ENCODE data around the gene CERS6. TPM values are rescaled to one million over a fixed set of nuclear protein-coding genes. Genes with fewer than 3 reads are reported as not detected.

The CERS6 gene
- total and polyA plus RNA-seq, 4 donors = 4.3 to 25.8 (median 13.6) TPM

DNA sequence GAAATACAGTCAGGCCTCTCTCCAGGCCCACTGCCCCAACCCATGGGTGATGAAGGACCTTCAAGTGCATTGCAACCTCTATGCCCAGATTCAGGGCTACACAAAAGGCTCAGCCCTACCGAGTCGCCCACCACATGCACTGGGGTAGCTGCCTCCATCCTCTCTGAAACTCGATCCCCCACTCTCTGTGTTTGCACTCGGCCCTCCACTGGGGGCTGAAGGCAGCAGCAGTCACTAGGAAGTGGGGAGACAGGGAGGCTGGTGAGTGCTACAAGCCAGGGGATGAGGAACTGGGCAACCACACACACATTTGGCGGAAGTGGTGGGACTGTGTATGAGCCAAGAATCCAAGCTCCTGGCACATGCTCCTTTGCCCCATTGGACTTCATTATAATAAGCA, 94.6 kb downstream of the CERS6 start:
- Histone ChIP-seq H3K9ac (ENCODE audit: insufficient read depth in 1 of 2, low read length in 2 of 2) (no peak overlapping the region), H3K4me1 (ENCODE audit: control insufficient read depth in 5 of 5, insufficient read depth in 5 of 5, low read length in 5 of 5) (peaks cover 0 to 1% (median 0%) of the 10 kb centered on the region in 5 donors), H3K9me3 (ENCODE audit: control insufficient read depth in 4 of 4, insufficient read depth in 3 of 4, low read length in 3 of 4) (no peaks in the 10 kb centered on the region), H3K4me3 (no peak overlapping the region), H3K27me3 (ENCODE audit: control insufficient read depth in 3 of 3, insufficient read depth in 3 of 3, low read length in 2 of 3) (no peaks in the 10 kb centered on the region), H3K27ac (ENCODE audit: low read depth in 1 of 2, low read length in 1 of 2) (no peak overlapping the region), H3K36me3 (ENCODE audit: control insufficient read depth in 4 of 4, insufficient read depth in 4 of 4, low read length in 4 of 4) (peaks cover 0 to 3% (median 1%) of the 10 kb centered on the region in 4 donors)
- no peak for DNase-seq
- TF ChIP-seq, protein P1, sequence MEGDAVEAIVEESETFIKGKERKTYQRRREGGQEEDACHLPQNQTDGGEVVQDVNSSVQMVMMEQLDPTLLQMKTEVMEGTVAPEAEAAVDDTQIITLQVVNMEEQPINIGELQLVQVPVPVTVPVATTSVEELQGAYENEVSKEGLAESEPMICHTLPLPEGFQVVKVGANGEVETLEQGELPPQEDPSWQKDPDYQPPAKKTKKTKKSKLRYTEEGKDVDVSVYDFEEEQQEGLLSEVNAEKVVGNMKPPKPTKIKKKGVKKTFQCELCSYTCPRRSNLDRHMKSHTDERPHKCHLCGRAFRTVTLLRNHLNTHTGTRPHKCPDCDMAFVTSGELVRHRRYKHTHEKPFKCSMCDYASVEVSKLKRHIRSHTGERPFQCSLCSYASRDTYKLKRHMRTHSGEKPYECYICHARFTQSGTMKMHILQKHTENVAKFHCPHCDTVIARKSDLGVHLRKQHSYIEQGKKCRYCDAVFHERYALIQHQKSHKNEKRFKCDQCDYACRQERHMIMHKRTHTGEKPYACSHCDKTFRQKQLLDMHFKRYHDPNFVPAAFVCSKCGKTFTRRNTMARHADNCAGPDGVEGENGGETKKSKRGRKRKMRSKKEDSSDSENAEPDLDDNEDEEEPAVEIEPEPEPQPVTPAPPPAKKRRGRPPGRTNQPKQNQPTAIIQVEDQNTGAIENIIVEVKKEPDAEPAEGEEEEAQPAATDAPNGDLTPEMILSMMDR (IDR thresholded peaks at IDR 0.05; ENCODE audit: control extremely low read depth, extremely low read depth) = no peak
- peak; percentile 62 for ATAC-seq (ENCODE audit: insufficient read depth, low FRiP score)
- 35 to 73% methylated on average over 5 of the region's 5 CpGs for WGBS, 2 donors

DNA sequence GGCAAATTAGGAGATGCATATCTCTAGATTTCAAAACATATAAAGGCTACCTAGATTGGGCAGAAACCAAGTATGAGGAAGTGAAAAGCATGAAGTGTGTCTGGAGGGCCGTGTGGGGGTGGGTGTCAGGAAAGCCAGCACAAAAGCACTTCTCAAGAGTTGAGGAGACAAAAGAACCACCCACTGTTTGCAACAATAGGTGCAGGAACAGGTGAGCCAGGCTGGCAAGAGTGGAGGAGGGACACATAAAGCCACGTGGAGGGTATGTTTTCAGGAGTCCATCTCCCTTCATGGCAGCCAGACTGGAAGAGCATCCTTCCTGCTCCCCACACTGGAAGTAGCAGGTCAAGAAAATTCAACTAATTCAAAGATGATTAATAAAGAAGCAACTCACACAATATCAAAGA, 96.4 kb downstream of the CERS6 start:
- 33 to 49% methylated on average over 2 of the region's 2 CpGs for WGBS, 2 donors

DNA sequence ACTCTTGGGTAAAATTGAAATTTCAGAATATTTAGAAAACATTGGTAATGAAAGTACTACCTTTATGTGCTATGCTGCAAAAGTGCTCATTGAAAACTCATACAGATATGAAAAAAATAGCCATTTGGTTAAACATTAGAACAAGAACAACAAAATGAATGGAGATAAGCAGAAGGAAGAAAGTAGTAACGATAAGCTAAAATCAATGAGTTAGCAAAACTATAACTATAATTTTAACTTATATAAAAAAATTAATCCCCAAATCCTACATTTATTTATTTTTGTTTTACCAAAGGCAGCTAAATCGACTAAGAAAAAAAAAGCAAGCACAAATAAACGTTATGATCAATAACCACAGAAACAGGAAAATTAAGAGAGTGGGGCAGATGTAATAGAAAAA, 99.2 kb downstream of the CERS6 start:
- Histone ChIP-seq H3K36me3 (ENCODE audit: control insufficient read depth in 4 of 4, insufficient read depth in 4 of 4, low read length in 4 of 4) (peaks cover 0 to 3% (median 0%) of the 10 kb centered on the region in 4 donors), H3K4me1 (ENCODE audit: control insufficient read depth in 5 of 5, insufficient read depth in 5 of 5, low read length in 5 of 5) (peaks cover 0 to 5% (median 0%) of the 10 kb centered on the region in 5 donors), H3K9me3 (ENCODE audit: control insufficient read depth in 4 of 4, insufficient read depth in 3 of 4, low read length in 3 of 4) (no peaks in the 10 kb centered on the region), H3K9ac (ENCODE audit: insufficient read depth in 1 of 2, low read length in 2 of 2) (no peak overlapping the region), H3K27ac (ENCODE audit: low read depth in 1 of 2, low read length in 1 of 2) (no peak overlapping the region), H3K4me3 (no peak overlapping the region), H3K27me3 (ENCODE audit: control insufficient read depth in 3 of 3, insufficient read depth in 3 of 3, low read length in 2 of 3) (no peaks in the 10 kb centered on the region)
- DNase-seq = no peak
- ATAC-seq (ENCODE audit: insufficient read depth, low FRiP score) = no peak
- 94 to 95% methylated on average over 3 of the region's 3 CpGs for WGBS, 2 donors
- TF ChIP-seq, protein P1 (IDR thresholded peaks at IDR 0.05; ENCODE audit: control extremely low read depth, extremely low read depth) = no peak

More for the DNA sequence above, 96.4 kb downstream of the CERS6 start:
- Histone ChIP-seq H3K4me1 (ENCODE audit: control insufficient read depth in 5 of 5, insufficient read depth in 5 of 5, low read length in 5 of 5) (peaks cover 0 to 1% (median 0%) of the 10 kb centered on the region in 5 donors), H3K9me3 (ENCODE audit: control insufficient read depth in 4 of 4, insufficient read depth in 3 of 4, low read length in 3 of 4) (no peaks in the 10 kb centered on the region), H3K27me3 (ENCODE audit: control insufficient read depth in 3 of 3, insufficient read depth in 3 of 3, low read length in 2 of 3) (no peaks in the 10 kb centered on the region), H3K27ac (ENCODE audit: low read depth in 1 of 2, low read length in 1 of 2) (no peak overlapping the region), H3K4me3 (no peak overlapping the region), H3K36me3 (ENCODE audit: control insufficient read depth in 4 of 4, insufficient read depth in 4 of 4, low read length in 4 of 4) (peaks cover 0 to 3% (median 1%) of the 10 kb centered on the region in 4 donors), H3K9ac (ENCODE audit: insufficient read depth in 1 of 2, low read length in 2 of 2) (no peak overlapping the region)
- TF ChIP-seq, protein P1 (IDR thresholded peaks at IDR 0.05; ENCODE audit: control extremely low read depth, extremely low read depth) = no peak
- DNase-seq (peak in 1 of 3 donors; percentile 19), ATAC-seq (ENCODE audit: insufficient read depth, low FRiP score) (no peak)

DNA sequence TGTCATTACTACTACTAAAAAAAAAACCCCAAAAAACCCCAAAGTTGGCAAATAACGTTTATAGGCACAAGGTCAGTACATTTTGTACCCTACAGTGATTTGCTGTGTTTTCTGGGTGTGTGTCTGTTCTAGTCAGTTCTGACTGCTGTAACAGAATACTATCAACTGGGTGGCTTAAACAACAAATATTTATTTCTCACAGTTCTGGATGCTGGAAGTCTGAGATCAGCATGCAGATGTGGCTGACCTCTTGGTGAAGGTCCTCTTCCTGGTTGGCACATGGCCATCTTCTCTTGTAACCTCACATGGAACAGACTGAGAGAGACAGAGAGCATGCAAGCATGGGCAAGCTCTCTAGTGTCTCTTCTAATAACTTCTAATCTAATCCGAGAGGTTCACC, 103.1 kb downstream of the CERS6 start:
- DNase-seq = no peak
- Histone ChIP-seq H3K9me3 (ENCODE audit: control insufficient read depth in 4 of 4, insufficient read depth in 3 of 4, low read length in 3 of 4) (no peaks in the 10 kb centered on the region), H3K9ac (ENCODE audit: insufficient read depth in 1 of 2, low read length in 2 of 2) (no peak overlapping the region), H3K4me1 (ENCODE audit: control insufficient read depth in 5 of 5, insufficient read depth in 5 of 5, low read length in 5 of 5) (peaks cover 0 to 15% (median 0%) of the 10 kb centered on the region in 5 donors), H3K27me3 (ENCODE audit: control insufficient read depth in 3 of 3, insufficient read depth in 3 of 3, low read length in 2 of 3) (no peaks in the 10 kb centered on the region), H3K36me3 (ENCODE audit: control insufficient read depth in 4 of 4, insufficient read depth in 4 of 4, low read length in 4 of 4) (peaks cover 0 to 3% (median 0%) of the 10 kb centered on the region in 4 donors), H3K27ac (ENCODE audit: low read depth in 1 of 2, low read length in 1 of 2) (no peak overlapping the region), H3K4me3 (no peak overlapping the region)
- TF ChIP-seq, protein P1 (IDR thresholded peaks at IDR 0.05; ENCODE audit: control extremely low read depth, extremely low read depth) = no peak
- 80 to 93% methylated on average over 2 of the region's 2 CpGs for WGBS, 2 donors
- no peak for ATAC-seq (ENCODE audit: insufficient read depth, low FRiP score)

All from lung (tissue), 12 donors.